Amniotic epithelial cell (primary cell): Measurements from ENCODE around the gene MAFB.
"Not testable (repeated sequence)": the region's sequence is repeated elsewhere in the genome, so short reads cannot be mapped to it uniquely, and the experiment has no call there.

Source experiments
- DNase-seq: peaks from one replicate; pipeline ENCODE4 v3.0.0-alpha.2; 2010; ENCODE audit warnings: low read depth

The MAFB gene

DNA sequence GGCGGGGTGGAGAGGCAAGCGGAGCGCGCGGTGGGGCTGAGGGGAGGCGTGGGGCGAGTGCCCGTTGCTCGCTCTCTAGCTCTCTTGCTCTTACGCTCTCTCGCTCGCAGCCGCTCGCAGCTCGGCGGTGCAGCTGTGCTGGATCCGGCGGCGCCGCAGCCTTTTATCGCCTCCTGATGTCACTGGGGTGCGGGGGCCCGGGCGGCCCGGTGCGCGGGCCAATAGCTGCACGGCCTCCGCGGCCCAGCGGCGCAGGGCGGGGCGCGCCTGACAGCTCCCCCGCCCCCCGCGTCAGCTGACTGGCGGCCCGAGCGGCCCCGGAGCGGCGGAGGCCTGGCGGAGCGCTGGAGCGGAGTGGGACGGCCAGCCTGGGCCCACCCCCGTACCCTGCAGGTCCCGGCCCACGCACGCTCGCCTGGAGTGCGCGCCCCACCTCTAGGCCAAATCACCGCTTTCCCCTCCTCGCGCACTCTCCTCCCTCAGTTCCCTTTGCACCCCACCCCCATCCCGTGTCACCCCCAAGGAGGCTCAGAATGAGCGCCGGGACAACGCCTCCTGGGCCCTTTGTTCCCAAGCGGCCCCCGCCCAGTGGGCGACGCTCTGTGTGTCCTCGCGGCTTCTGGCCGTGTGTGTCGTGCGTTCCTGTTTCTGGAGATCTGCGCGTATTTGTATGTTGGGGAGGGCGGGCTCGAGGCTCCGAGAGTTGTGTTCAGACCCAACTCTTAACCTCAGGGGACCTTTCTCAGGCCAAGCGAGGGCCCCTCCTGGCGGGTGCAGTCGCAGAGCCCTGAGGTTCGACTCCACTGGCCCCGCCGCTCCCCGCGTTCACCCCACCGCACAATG lies at the start of gene MAFB:
MAFB (minus strand) TSS at position 137 of the 843 bp plus-strand sequence. CDS start 386 bp downstream, outside the sequence.
- peak; percentile 72 for DNase-seq

DNA sequence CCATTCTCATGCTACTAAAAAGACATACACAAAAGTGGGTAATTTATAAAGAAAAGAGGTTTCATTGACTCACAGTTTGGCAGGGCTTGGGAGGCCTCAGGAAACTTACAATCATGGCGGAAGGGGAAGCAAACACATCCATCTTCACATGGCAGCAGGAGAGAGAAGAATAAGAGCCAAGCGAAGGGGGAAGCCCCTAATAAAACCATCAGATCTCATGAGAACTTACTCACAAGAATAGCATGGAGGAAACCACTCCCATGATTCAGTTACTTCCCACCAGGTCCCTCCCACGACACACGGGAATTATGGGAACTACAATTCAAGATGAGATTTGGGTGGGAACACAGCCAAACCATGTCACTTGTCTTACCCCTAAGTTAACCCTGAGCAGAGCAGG lies 47.4 kb upstream of the MAFB start:
- DNase-seq: not testable (repeated sequence)

DNA sequence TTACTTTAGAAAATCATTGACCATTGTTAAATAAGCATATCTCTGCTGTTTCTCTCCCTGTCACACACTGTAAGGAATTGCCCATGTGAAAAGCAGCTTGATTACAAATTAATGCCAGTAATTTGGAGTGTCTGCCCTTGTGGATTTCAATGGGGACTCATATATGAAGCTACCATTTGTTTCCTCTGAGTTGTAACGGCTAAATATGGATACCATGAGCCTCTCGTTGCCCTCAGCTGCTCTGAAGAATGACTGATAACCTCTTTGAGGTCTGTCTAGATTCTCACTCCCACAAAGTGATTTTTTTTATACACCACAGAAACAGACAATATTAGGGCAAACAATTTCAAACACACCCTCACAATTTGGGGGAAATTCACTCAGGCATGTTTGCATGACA lies 40.0 kb upstream of the MAFB start:
- DNase-seq: no peak

DNA sequence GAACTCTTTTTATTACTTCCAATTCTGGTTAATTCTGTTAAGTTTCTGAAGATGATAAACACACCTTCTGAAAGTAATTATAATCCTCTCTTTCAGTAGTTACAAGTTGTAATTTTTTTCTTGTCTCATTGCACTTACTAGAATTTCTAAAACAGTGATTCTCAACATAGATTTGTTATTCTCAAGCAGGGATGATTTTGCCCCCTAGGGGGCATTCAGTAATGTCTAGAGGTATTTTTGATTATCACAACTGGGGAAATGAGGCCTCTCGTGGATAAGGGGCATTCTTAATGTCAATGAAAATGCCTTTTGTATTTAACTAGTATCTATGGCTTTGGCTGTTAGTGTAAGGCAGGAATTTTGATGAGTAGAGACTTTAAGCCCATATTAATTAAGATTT lies 39.4 kb upstream of the MAFB start:
- DNase-seq: no peak

DNA sequence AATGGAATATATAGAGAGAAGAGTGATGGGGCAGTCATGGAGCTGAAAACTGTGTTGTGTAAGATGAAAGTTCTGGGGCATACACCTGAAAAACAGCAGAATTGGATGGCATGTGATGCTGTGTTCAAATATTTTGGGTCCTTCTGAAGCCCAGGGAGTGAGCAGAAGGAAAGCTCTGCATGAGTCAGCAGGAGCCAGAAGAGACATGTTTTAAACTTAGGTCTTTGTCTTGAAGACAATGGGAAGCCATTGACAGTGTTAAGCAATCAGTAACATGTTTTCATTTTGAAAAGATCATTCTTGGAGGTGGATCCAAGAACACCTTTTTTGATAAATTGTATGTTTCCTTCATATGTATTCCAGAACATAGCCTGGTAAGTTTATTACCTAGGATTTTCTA lies 38.9 kb upstream of the MAFB start:
- no peak for DNase-seq

DNA sequence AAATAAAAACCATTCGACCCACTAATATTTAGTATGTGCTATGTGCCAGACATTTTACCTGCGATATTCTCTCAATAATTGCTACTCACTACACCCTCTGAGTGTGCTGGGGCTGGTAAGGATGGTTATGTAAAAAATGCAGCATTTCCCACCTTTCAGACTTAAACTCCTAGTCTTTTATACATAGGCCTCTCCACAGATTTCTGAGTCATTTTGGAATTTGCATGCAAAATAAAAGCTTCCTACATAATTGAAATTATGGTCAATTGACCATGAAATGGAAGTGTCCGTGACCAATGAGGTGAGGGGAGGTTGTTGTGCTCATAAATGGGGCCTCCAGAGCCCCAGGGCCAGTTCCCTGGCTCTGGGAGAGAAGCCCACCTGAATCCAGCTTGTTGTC lies 37.7 kb upstream of the MAFB start:
- DNase-seq: no peak

DNA sequence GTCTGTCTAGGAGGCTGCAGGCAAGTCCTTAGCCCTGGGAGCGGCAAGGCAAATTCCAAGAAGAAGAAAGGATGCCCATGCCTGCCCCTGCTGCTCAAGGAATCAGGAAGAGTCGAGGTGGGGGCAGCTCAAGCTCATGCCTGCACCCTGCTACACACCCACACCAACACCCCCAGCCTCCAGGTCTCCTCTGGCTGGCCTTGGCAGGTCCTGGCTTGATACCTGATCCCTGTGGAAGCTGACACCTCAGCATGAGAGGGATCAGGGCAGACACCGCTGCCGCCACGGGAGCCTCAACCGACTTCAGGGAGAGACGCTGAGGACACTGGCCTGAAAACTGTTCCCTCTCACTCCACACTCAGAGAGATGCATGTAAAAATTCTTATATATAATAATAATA lies 35.5 kb upstream of the MAFB start:
- no peak for DNase-seq

DNA sequence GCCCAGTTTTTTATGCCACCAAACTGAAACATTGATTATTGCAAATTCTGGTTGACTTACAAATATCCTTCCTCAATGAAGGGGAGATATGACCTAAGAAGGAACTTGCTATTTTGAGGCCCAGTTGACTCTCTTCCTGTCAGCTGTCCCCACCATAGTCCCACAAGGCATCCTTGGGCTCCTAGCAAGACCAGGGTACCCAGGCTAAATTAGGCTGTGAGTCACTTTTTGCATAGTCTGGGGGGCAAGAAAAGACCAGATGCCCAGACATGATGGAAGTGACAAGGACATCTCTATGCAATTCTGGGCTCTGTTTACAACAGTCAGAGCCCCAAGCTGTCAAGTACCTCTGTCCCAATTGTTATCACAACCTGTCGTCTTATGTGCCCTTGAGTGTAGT lies 31.8 kb upstream of the MAFB start:
- no peak for DNase-seq

DNA sequence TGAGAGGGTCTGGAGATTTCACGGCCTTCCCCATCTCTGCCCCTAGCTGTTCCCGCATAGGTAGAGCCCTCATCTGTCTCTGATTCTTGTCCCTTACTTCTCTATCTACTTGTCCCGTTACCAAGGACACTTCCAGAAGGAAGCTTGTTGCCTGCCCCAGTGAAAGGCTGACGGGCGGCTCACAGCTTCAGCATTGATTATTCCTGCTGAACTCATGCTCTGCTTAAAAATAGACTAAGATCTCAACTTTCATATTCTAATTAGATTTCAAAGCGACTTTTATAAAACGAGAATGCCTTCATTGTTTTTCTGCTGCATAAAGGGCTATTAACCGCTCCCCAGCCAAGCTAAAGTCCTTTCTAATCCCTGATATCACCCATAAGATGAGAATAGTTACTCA lies 31.1 kb upstream of the MAFB start:
- DNase-seq: no peak

DNA sequence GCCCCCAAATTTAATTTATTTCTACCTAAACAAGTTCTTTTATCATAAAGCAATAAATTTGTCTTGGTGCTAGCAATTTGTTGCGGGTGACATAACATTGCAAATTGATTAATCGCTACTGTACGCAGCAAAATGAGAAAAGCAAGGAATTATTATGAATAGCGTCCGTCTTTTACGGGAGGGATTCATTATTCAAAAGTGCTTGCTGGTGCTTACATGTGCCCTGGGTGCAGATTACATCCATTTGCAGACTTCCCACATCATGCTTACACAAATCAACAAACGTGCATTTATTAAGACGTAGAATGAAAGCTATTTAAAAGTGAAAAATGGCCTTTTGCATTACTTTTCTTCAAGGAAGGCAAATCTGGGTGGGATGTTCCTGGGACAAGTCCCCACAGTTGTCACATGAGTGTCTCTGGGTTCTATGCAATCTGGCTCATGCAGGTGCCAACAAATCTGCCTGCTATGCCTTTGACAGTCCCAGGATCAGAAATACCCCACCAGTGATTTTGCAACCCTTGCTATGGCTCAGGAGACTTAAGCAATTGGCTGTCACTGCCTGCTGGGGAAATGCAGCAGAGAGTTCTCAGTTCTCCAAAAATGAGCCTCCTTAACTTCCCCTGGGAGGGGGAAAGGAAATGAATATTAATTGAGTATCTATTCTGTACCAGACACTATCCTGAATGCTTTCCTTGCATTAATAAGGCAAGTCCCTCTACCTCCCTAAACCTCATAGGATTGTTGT lies 30.1 kb upstream of the MAFB start:
- DNase-seq: no peak

DNA sequence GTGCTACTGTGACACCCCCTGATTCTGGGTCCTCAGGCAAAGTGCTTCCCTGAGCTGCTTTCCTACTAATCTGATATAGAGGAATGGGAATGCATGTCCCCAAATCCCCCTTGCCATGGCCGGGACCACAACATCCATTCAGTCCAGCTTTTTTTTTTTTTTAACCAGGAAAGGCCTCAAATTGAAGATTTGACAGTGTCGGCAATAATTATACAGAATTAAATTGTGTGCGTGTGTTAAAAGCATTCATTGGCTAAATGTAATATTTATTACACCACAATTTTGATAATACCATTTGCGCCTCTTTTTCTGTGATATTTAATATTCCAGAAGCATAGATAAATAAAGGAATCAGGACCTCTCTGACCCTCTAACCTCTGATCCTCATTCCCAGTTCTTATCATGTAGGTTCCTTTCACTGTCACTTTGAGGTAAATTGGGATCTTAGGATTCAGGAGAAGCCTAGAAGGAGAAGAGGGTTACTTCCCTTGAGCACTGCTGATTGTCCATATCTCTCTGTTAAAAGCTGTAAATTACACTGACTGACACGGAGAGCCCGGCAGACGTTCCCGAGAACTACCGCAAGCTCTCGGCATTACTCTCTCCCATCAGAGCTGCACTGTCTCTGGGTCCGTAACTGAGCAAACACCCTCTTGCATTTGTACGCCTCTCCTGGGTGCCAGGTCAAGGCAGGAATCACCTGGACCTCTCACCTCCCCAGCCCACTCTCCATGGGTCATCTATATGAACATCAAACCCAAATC lies 29.4 kb upstream of the MAFB start:
- no peak for DNase-seq

DNA sequence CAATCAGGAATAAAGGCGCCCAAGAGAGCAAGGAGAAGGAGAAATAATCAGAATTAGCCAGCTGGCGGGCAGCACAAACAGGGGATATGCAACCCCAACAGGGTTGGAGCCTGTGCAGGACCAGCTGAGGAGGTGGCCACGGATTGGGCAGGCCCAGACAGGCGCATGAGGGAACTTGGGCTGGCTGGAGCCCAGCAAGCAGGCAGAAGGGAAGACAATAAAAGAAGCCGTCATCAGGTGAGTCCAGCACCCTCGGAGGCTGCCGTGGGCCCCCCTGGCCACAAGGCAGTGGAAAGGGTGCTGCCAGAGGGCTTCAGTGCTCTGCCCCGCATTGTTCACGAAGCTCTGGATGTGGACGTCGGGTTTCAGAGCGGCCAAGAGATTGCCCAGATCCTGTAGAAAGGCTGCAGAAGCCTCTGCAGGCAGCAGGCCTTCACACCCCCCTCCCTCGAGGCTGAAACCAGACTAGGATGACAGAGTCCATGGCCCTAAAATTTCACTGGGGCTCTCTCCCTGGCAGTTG lies 28.4 kb upstream of the MAFB start:
- DNase-seq: no peak

DNA sequence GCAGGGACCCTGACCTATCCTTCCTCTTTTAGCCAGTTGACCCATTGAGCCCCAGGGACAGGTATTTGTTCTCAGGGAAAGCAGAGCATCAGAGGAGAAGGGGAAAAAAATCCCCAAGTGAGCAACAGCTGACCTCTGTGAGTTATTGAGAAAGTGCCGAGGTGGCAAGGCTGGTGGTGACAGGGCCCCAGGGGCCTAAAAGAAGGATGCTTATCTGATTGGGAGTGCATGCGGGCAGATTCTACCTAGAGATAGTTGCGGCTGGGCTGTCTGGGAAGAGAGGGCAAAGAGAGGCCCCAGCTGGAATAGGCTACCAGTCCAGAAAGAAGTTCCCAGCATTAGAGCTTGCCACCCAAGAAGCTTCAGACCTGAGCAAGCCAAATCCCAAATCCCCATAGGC lies 26.5 kb upstream of the MAFB start:
- no peak for DNase-seq

DNA sequence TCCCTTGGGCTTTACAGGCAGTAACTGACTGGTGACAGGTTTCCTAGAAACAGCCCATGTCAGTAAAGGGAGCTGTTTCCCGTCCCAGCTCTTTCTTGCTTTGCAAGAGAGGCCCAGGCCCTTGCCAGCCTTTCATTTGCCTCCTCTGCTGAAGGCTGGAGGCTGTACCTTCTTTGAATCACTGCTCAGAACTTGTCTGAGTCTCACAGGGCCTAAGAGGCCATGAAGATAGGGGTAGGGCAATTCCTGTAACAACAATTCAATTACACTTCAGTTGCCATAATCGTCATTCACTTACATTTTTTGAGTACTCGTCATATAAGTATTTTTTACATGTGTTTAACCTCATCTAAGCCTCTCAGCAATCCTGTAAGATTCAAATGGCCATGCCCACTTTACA lies 25.9 kb upstream of the MAFB start:
- no peak for DNase-seq

DNA sequence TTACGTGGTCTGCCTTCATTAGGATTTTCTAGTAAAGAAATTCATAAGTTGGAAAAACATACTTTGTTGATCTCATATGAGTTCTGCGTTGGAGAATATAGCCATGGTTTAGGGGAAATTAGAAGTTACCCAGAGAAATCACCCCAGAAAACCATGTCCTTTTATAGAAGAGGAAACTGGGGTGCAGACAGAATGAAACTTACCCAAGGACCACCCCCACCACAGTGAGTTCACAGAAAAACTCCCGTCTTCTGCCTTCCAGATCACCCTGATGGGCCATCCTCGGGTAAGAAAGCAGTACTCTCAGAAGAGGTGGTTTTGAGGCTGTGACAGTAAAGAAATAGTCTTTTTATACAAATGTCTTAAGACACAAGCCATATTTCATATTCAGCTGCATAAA lies 25.1 kb upstream of the MAFB start:
- no peak for DNase-seq

DNA sequence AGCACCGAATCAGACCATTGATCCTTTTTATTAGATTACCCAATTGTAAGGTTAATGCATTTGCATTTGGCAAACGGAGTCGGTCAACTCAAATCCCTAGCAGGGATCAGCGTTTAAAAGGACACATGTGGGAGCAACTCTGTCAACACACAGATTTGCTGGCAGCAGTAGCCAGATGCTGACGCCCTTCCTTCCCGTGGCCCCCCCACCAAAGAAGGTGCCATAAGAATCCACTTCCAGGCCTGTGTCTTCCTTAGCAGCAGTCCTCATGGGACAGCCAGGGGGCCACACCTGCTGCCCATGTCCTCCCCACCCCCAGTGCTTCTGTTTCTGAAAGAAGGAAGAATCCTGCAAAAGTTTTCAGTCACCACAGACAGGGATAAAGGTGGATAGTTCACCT lies 24.5 kb upstream of the MAFB start:
- no peak for DNase-seq

DNA sequence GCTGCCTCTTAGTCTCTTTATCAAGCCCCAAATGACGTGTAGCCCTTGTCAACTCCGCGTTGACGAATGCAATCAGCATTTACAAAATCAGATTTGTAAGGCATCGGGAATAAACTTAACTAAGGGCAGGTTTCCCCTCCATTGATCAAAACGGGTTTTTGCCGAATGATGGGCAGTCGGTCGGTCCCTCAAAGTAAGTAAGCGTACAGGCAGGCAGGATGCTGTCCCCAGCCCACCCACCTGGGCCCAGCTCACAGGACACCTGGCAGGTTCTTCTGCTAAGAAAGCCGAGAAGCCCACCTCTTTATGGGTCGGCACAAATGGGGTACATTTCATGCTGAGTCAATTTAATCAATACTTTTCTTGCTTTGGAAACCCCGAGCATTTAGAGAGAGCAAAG lies 22.0 kb upstream of the MAFB start:
- DNase-seq: no peak

DNA sequence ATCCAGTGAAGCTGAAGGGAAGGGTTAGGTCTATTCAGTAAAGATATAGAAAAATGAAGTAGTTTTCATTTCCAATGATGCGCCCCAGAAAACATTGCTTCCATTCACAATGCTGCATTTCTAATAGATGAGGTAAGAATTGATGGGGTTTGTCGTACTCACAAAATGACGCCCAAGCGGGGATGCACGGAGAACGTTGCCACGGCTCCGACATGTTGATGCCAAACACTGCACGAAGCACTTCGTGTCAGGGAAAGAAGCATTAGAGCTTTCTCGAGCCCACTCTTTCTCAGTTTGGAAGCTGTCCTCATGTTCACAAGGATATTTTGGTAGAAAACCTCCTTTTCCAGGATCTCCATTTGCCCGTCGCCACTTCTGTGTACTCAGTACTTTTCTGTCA lies 21.6 kb upstream of the MAFB start:
- no peak for DNase-seq

DNA sequence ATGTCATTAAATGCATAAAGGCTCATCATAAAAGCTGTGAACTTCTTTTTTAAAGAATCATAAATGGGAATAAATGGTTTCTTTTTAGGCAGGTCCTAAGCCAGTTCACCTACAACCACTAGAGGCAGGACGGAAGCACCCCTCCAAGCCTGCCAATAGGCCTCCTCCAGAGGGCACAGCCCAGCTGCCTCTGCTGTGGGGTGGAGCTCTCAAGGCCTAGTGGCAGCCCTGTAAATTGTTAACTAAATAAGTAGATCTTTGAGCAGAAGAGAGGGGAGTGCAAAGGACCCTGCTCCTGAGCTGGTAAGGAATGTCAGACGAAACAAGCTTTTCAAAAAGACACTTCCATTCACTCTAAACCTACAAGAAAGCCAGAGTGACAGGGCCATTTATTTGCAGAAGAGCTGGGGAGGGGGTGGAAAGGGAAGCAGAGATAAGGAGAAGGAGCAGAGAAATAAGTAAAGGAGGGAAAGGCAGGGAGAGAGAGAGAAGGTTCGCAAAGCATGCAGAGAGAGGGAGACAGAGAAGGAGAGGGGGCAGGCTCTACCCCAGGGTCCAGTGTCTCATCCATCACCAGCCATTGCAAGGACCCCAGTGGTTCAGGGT lies 18.0 kb upstream of the MAFB start:
- no peak for DNase-seq

DNA sequence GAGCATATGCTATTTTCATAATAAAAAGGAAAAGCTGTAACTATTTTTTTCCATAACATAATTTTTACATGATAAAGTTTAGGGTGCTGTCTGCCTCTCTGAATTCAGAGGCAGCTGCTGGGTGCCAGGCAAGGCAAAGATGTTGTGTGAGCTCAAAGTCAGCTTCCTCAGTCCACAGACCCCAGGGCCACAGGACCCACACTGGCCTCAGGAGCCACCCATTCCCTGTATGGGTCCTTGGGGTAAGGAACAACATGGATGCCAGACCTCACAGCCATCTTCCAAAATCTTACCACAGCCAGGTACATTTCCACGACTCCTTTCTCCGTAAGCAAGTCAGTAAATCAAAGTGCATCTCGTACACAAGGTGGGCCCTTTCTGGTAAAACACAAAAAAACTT lies 16.4 kb upstream of the MAFB start:
- no peak for DNase-seq

DNA sequence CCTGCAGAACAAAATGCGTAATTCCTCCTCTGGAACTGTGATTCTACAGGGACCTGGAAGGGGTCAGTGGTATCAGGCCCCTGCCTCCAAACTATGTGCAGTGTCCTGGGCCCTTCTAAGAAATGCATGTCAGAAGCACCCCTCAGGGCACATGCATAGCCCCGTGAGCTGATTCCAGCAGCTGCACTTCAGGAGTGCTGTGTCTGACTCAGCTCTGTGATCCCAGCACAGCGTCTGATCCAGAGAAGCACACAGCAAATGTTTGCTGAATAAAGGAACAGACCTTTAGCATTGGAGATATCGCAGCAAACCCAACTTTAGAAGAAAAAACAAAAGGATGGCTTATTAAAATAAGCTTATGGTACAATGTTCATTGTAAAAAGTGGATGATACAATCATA lies 15.8 kb upstream of the MAFB start:
- no peak for DNase-seq

DNA sequence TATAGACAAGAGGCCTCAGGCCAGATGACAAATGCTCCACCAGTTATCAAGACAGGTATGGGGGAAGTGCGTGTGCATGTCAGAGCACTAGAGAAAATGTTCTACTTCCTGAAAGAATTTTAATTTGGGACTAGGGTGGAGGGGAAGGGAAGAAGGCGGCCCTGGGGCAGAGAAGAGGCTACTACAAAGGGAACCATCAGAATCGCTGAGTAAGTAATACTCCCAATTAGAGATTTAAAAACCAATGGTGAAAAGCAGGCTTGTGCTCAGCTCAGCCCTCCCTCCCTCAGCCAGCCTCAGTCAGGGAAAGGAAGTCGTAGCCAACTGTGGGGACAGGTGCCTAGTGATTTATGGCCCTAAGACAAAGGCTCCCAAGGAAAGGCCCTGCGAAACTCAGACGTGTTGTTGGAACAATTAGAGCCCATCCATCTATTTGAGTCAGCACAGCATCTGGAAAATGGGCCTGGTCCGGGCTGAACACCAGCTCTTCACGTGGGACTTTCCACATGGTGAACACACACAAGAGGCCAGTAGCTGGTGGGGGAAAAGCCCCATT lies 15.0 kb upstream of the MAFB start:
- DNase-seq: no peak
